HG03439 (cell line): Measurements from ENCODE around the gene CCNA1.

Source experiments
- ATAC-seq: cut with Tn5 transposase; IDR thresholded peaks from one replicate; pipeline ENCODE4 v1.9.1; 2021; ENCODE audit warnings: mild to moderate bottlenecking, moderate library complexity; ENCODE audit not compliant: unreplicated experiment

CCNA1 gene

GRCh38 chr13:36453516-36453915, 21.2 kb downstream of the CCNA1 start:
- no peak for ATAC-seq

GRCh38 chr13:36454121-36454520, 21.8 kb downstream of the CCNA1 start:
- no peak for ATAC-seq

GRCh38 chr13:36454987-36455386, 22.7 kb downstream of the CCNA1 start:
- no peak for ATAC-seq

- no peak for ATAC-seq
Observed at GRCh38 chr13:36456577-36456976, 24.3 kb downstream of the CCNA1 start.

GRCh38 chr13:36461506-36461905, 29.2 kb downstream of the CCNA1 start:
- no peak for ATAC-seq

- ATAC-seq = no peak
Observed at GRCh38 chr13:36475468-36475867, 43.2 kb downstream of the CCNA1 start.

DNA sequence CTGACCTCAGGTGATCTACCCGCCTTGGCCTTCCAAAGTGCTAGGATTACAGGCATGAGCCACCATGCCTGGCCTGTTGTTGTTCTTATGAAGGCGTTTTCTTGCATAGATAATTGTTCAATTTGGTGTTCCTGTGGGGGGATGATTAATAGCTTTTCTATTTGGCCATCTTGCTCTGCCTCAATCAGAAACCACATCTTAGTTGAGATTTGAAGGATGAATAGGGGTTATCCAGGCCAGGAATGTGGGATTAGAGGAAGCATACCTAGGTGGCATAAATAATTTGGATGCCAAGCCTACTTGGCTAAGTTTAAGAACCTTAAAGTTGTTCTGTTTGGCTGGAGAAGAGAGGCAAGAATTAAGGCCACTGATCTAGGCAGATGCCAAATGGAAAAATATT, 44.4 kb downstream of the CCNA1 start:
- ATAC-seq = no peak

- no peak for ATAC-seq
Observed at GRCh38 chr13:36480726-36481427, 48.6 kb downstream of the CCNA1 start.

- ATAC-seq = no peak
Observed at GRCh38 chr13:36490055-36490454, 57.8 kb downstream of the CCNA1 start.
